Prostate gland (tissue), 2 donors: ENCODE results near the gene BTBD2. TPM values are rescaled to one million over a fixed set of nuclear protein-coding genes. Genes with fewer than 3 reads are reported as not detected.

Experiments
- DNase-seq: peaks from one replicate; pipeline ENCODE4 v3.0.0-alpha.2; 2019; ENCODE audit warnings: low spot score
- H3K27ac ChIP-seq, 2 donors: fragments of 200-600 bp; sonication (generic); 2 replicates each; pipeline ENCODE4 v1.5.1; 2017 to 2019
- H3K27me3 ChIP-seq: fragments of 200-600 bp; sonication (generic); replicated peaks from 2 replicates; pipeline ENCODE4 v1.5.1; 2019; ENCODE audit not compliant: insufficient read depth
- H3K36me3 ChIP-seq, 2 donors: fragments of 200-600 bp; sonication (generic); 1 replicate in 1 of 2; 2 replicates in 1 of 2; pipeline versions ENCODE4 v1.5.1 to v1.8.1; 2017 to 2019
- H3K4me1 ChIP-seq: fragments of 200-600 bp; sonication (generic); replicated peaks from 2 replicates; pipeline ENCODE4 v1.5.1; 2019
- H3K4me3 ChIP-seq, 2 donors: fragments of 200-600 bp; sonication (generic); 2 replicates each; pipeline ENCODE4 v1.5.1; 2017 to 2019
- H3K9me3 ChIP-seq: fragments of 200-600 bp; sonication (generic); 2 replicates; pipeline ENCODE4 v1.5.1; 2017
- CTCF ChIP-seq, 4 experiments: fragments of 200-600 bp in 2 of 4; fragments of 450-650 bp in 2 of 4; sonication (generic) in 2 of 4; IDR thresholded peaks; 1 replicate in 3 of 4; 2 replicates in 1 of 4; pipeline ENCODE4 v1.5.1; 2016 to 2019; ENCODE audit warnings: antibody characterized with exemption in 4 of 4, mild to moderate bottlenecking in 2 of 4, moderate library complexity in 2 of 4
- POLR2A ChIP-seq: fragments of 450-650 bp; IDR thresholded peaks from one replicate; pipeline ENCODE4 v1.6.1; 2016; ENCODE audit warnings: antibody characterized with exemption, mild to moderate bottlenecking
- POLR2AphosphoS5 ChIP-seq: sonication (generic); formaldehyde crosslinking; IDR thresholded peaks from one replicate; pipeline ENCODE4 v1.6.1; 2017; ENCODE audit warnings: antibody characterized with exemption
- WGBS: methylation state at CpG from one replicate; pipeline ENCODE4 v1.1.5; 2018; 5-methylcytosine and 5-hydroxymethylcytosine counted together
- intact Hi-C: fragments of 100-400 bp; cut with DNase I; formaldehyde crosslinking; loops from one replicate; pipeline ENCODE4 v1.14.2; 2022
- total RNA-seq, 2 donors: library from RNA; depleted of rRNA; stranded (reverse); fragments of >200 nt; gene quantifications; one replicate each; pipeline ENCODE4 v1.1.0, GENCODE V29; 2016

BTBD2 gene
- total RNA-seq, 2 donors from 2014 or later: 116 to 136 TPM

GRCh38 chr19:2050349-2050990 is 35.0 kb upstream of the BTBD2 start:
- Histone ChIP-seq H3K27ac (peak overlapping the region; percentile 99 to 100), H3K9me3 (no peaks in the 10 kb centered on the region), H3K4me3 (peak overlapping the region; percentile 98 to 100), H3K4me1 (peaks cover 45% of the 10 kb centered on the region), H3K27me3 (no peaks in the 10 kb centered on the region), H3K36me3 (no peaks in the 10 kb centered on the region)
- WGBS: under 1% methylated on average over 36 of the region's 49 CpGs
- DNase-seq: no peak
- TF ChIP-seq CTCF (IDR thresholded peaks at IDR 0.05) (peak in 1 of 4 experiments; percentile 2), POLR2A (no peak), POLR2AphosphoS5 (no peak)
- intact Hi-C loops: no loop called here

- H3K36me3 ChIP-seq: no peaks in the 10 kb centered on the region
- H3K27me3 ChIP-seq: no peaks in the 10 kb centered on the region
- H3K4me1 ChIP-seq: peaks cover 49% of the 10 kb centered on the region
- H3K4me3 ChIP-seq: peak overlapping the region; percentile 98 to 100
- DNase-seq: peak; percentile 89
- WGBS: 0% methylated on average over 15 of the region's 16 CpGs
- H3K9me3 ChIP-seq: no peaks in the 10 kb centered on the region
- intact Hi-C loops: no loop called here
- TF ChIP-seq CTCF (IDR thresholded peaks at IDR 0.05) (peak in 2 of 4 experiments; percentile 3 to 35), POLR2AphosphoS5 (peak; percentile 89), POLR2A (peak; percentile 81)
- peak overlapping the region; percentile 99 to 100 for H3K27ac ChIP-seq
Observed at GRCh38 chr19:2049741-2050348, 34.3 kb upstream of the BTBD2 start.

- 16% methylated on average over 20 of the region's 27 CpGs for WGBS
- no peaks in the 10 kb centered on the region for H3K9me3 ChIP-seq
- TF ChIP-seq CTCF (IDR thresholded peaks at IDR 0.05): no peak
- TF ChIP-seq POLR2A: no peak
- no peak for TF ChIP-seq POLR2AphosphoS5
- H3K36me3 ChIP-seq: no peaks in the 10 kb centered on the region
- no peak for DNase-seq
- H3K4me3 ChIP-seq: peak overlapping the region; percentile 98 to 100
- intact Hi-C loops: no loop called here
- peaks cover 51% of the 10 kb centered on the region for H3K4me1 ChIP-seq
- H3K27me3 ChIP-seq: no peaks in the 10 kb centered on the region
- peak overlapping the region; percentile 99 to 100 for H3K27ac ChIP-seq
Observed at GRCh38 chr19:2048959-2049740, 33.6 kb upstream of the BTBD2 start.

- Histone ChIP-seq H3K9me3 (no peaks in the 10 kb centered on the region), H3K4me1 (peaks cover 56% of the 10 kb centered on the region), H3K36me3 (no peaks in the 10 kb centered on the region), H3K27ac (peak overlapping the region; percentile 99 to 100), H3K4me3 (peak overlapping the region; percentile 98 to 100), H3K27me3 (no peaks in the 10 kb centered on the region)
- WGBS: 48% methylated on average over 16 of the region's 17 CpGs
- no peak for DNase-seq
- intact Hi-C loops: no loop called here
- TF ChIP-seq CTCF (IDR thresholded peaks at IDR 0.05) (no peak), POLR2A (no peak), POLR2AphosphoS5 (no peak)
Observed at GRCh38 chr19:2048104-2048958, 32.8 kb upstream of the BTBD2 start.
